HFFc6 (cell line): Measurements from ENCODE around the gene APOL5. TPM values are rescaled to one million over a fixed set of nuclear protein-coding genes. Genes with fewer than 3 reads are reported as not detected.
"Not testable (repeated sequence)": the region's sequence is repeated elsewhere in the genome, so short reads cannot be mapped to it uniquely, and the experiment has no call there.

Experiments
- DNase-seq: peaks from one replicate; pipeline ENCODE4 v3.0.0-alpha.2; 2018
- H3K27ac Mint-ChIP-seq: 2 replicates; pipeline ENCODE4 v1.8.0; 2020; ENCODE audit warnings: mild to moderate bottlenecking, mixed read lengths
- H3K27me3 Mint-ChIP-seq: 2 replicates; pipeline ENCODE4 v1.8.0; 2021; ENCODE audit warnings: mild to moderate bottlenecking, moderate library complexity, mixed read lengths; ENCODE audit not compliant: insufficient read depth
- H3K36me3 Mint-ChIP-seq: 2 replicates; pipeline ENCODE4 v1.8.0; 2021; ENCODE audit warnings: low read depth, mixed read lengths
- H3K4me1 Mint-ChIP-seq: 2 replicates; pipeline ENCODE4 v1.8.0; 2020; ENCODE audit warnings: low read depth, mixed read lengths
- H3K4me3 Mint-ChIP-seq: 2 replicates; pipeline ENCODE4 v1.8.0; 2020; ENCODE audit warnings: mild to moderate bottlenecking, moderate library complexity, mixed read lengths
- H3K9me3 Mint-ChIP-seq: 2 replicates; pipeline ENCODE4 v1.8.0; 2020; ENCODE audit warnings: mild to moderate bottlenecking, mixed read lengths
- CTCF ChIP-seq: fragments of 200-600 bp; sonication (generic); IDR thresholded peaks from 2 replicates; pipeline ENCODE4 v1.5.0; 2021; ENCODE audit warnings: antibody characterized with exemption, mild to moderate bottlenecking
- total RNA-seq, 6 experiments: library from RNA; stranded (reverse); fragmentation: NEBNext Ultra II Directional; extraction: Animal tissue kit (Norgen Biotek cat#: 25700); gene quantifications; 2 replicates in 1 of 6; 3 replicates in 5 of 6; pipeline ENCODE4 v1.2.3, GENCODE V29; 2021

APOL5 gene
- total RNA-seq, 6 experiments from 2014 or later = not detected

GRCh38 chr22:35697142-35697541, 20.5 kb upstream of the APOL5 start:
- H3K36me3 Mint-ChIP-seq = no peaks in the 10 kb centered on the region
- H3K4me3 Mint-ChIP-seq = no peak overlapping the region
- peaks cover 1% of the 10 kb centered on the region; the same call in 1 of the 2 replicates for H3K27me3 Mint-ChIP-seq
- TF ChIP-seq CTCF = no peak
- no peaks in the 10 kb centered on the region for H3K9me3 Mint-ChIP-seq
- H3K27ac Mint-ChIP-seq = no peak overlapping the region
- H3K4me1 Mint-ChIP-seq = no peaks in the 10 kb centered on the region
- DNase-seq = no peak

GRCh38 chr22:35699852-35700251, 17.8 kb upstream of the APOL5 start:
- not testable (repeated sequence) for H3K27ac Mint-ChIP-seq, H3K9me3 Mint-ChIP-seq, DNase-seq, H3K27me3 Mint-ChIP-seq, H3K4me3 Mint-ChIP-seq, H3K36me3 Mint-ChIP-seq
- peaks cover 15% of the 10 kb centered on the region for H3K4me1 Mint-ChIP-seq

GRCh38 chr22:35703861-35704584, 13.6 kb upstream of the APOL5 start:
- no peaks in the 10 kb centered on the region for H3K36me3 Mint-ChIP-seq
- no peak overlapping the region for H3K4me3 Mint-ChIP-seq
- H3K27ac Mint-ChIP-seq = peak overlapping the region; percentile 7; the same call in 1 of the 2 replicates
- no peaks in the 10 kb centered on the region for H3K27me3 Mint-ChIP-seq
- peaks cover 21% of the 10 kb centered on the region for H3K4me1 Mint-ChIP-seq
- no peaks in the 10 kb centered on the region for H3K9me3 Mint-ChIP-seq
- no peak for TF ChIP-seq CTCF
- DNase-seq = no peak

- Mint-ChIP-seq H3K27me3 (no peaks in the 10 kb centered on the region), H3K36me3 (no peaks in the 10 kb centered on the region), H3K9me3 (no peaks in the 10 kb centered on the region), H3K4me1 (peaks cover 21% of the 10 kb centered on the region), H3K27ac (peak overlapping the region; percentile 67), H3K4me3 (peak overlapping the region; percentile 57)
- TF ChIP-seq CTCF = no peak
- peak; percentile 81 for DNase-seq
Measured at GRCh38 chr22:35705141-35705540, 12.5 kb upstream of the APOL5 start.

- DNase-seq = no peak
- Mint-ChIP-seq H3K4me3 (no peak overlapping the region), H3K27me3 (peaks cover 2% of the 10 kb centered on the region; the same call in 1 of the 2 replicates), H3K36me3 (peaks cover 8% of the 10 kb centered on the region), H3K27ac (no peak overlapping the region), H3K4me1 (peaks cover 20% of the 10 kb centered on the region), H3K9me3 (0 out of 2 replicates have a peak, but pooled peaks cover 5% of the 10 kb centered on the region)
- no peak for TF ChIP-seq CTCF
Measured at GRCh38 chr22:35708453-35708852, 9.2 kb upstream of the APOL5 start.

- Mint-ChIP-seq H3K27ac (no peak overlapping the region), H3K4me1 (peaks cover 15% of the 10 kb centered on the region), H3K9me3 (0 out of 2 replicates have a peak, but pooled peaks cover 5% of the 10 kb centered on the region), H3K36me3 (peaks cover 12% of the 10 kb centered on the region), H3K4me3 (no peak overlapping the region), H3K27me3 (peaks cover 2% of the 10 kb centered on the region; the same call in 1 of the 2 replicates)
- no peak for DNase-seq
- no peak for TF ChIP-seq CTCF
Measured at GRCh38 chr22:35708917-35709316, 8.8 kb upstream of the APOL5 start.
